ENCODE measurements around the gene ADGRB3. TPM values are rescaled to one million over a fixed set of nuclear protein-coding genes. Genes with fewer than 3 reads are reported as not detected.

Gene ADGRB3
- total RNA-seq, 2 experiments from 2014 or later, result not detected

DNA sequence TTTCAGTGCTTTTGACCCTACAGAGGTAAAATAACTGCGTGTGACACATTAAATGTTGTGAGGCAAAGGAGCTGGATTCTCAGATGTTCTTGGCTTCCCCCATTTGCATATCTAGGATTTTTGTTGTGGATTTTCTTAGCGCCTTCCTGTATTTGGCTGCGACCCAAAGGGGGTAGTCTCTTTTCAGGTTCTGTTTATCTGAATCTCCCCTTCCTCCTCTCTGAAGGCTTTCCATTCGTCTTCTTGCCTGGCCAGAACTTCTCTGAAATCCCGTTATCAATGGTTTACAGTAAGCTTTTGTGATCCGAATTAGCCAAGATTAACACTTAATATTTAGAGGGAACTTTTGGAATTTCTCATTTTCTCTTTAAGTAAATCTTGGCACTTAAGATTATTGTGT, 60.8 kb downstream of the ADGRB3 start:
- ChIA-PET POLR2A (no interaction called here), CTCF (no interaction called here)

GRCh38 chr6:68697394-68697793, 62.3 kb downstream of the ADGRB3 start:
- ChIA-PET POLR2A (no interaction called here), CTCF (no interaction called here)

DNA sequence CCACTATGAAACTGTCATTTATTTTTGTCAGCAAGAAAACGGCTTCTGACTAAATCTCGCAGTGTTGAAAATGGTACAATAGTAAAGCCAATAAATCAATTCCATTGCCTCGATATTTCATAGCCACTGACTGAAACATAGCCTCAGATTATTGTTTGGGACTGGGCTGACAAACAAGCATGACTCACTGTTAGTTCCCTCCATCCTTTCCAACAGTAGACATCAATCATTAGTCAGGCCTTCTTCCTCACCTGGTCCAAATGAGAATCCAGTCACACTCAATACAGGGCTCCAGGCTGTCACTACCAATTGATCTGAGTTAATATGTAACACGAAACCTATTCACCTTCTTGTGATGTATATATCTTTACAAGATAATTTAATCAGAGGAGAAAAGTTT, 66.1 kb downstream of the ADGRB3 start:
- ChIA-PET POLR2A (no interaction called here), CTCF (no interaction called here)

- CTCF ChIA-PET, result no interaction called here
- POLR2A ChIA-PET, result no interaction called here
Measured at GRCh38 chr6:68704485-68704884, 69.4 kb downstream of the ADGRB3 start.

GRCh38 chr6:68709091-68709490, 74.0 kb downstream of the ADGRB3 start:
- ChIA-PET POLR2A (no interaction called here), CTCF (no interaction called here)

GRCh38 chr6:68709882-68710281, 74.8 kb downstream of the ADGRB3 start:
- POLR2A ChIA-PET, result no interaction called here
- CTCF ChIA-PET, result no interaction called here

GRCh38 chr6:68710496-68710895, 75.4 kb downstream of the ADGRB3 start:
- POLR2A ChIA-PET, result no interaction called here
- CTCF ChIA-PET, result no interaction called here

- CTCF ChIA-PET, result no interaction called here
- POLR2A ChIA-PET, result no interaction called here
Measured at GRCh38 chr6:68710916-68711315, 75.8 kb downstream of the ADGRB3 start.

- ChIA-PET CTCF (no interaction called here), POLR2A (no interaction called here)
Measured at GRCh38 chr6:68711386-68712000, 76.4 kb downstream of the ADGRB3 start.

GRCh38 chr6:68716620-68717019, 81.5 kb downstream of the ADGRB3 start:
- ChIA-PET CTCF (no interaction called here), POLR2A (no interaction called here)

GRCh38 chr6:68718385-68719073, 83.4 kb downstream of the ADGRB3 start:
- CTCF ChIA-PET, result no interaction called here

GRCh38 chr6:68719761-68720160, 84.7 kb downstream of the ADGRB3 start:
- ChIA-PET CTCF (no interaction called here), POLR2A (no interaction called here)

More at GRCh38 chr6:68718385-68719073, 83.4 kb downstream of the ADGRB3 start:
- POLR2A ChIA-PET, result no interaction called here

DNA sequence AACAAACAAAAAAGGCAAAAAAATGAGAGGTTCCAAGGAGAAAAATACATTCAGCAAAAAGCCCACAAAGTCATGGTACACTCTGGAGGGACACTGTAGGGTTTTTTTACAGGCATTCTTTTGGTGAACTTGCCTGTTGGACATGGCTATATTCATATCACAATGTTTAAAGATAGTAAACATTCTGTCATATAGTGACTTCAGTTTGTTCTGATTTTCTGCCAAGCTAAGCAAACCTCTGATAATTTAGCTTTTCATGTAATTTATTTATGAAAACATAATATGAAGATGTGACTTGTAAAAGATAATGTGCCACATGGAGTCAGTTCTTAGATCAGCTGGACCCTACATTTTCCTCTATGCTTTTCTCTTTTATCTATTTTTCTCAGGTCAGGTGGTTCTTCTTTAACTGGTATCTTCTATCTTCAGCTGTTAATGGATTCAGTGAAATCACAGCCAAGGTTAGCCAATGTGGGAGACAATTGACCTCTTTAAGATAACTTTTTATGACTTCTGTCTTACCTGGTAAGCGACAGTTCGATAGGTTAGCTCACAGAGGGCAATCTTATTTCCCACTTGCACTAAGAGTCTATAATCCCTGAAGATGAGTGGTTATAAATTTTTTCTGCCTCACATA, 87.9 kb downstream of the ADGRB3 start:
- POLR2A ChIA-PET, result no interaction called here
- CTCF ChIA-PET, result no interaction called here

GRCh38 chr6:68724060-68724459, 89.0 kb downstream of the ADGRB3 start:
- CTCF ChIA-PET, result no interaction called here
- POLR2A ChIA-PET, result no interaction called here

DNA sequence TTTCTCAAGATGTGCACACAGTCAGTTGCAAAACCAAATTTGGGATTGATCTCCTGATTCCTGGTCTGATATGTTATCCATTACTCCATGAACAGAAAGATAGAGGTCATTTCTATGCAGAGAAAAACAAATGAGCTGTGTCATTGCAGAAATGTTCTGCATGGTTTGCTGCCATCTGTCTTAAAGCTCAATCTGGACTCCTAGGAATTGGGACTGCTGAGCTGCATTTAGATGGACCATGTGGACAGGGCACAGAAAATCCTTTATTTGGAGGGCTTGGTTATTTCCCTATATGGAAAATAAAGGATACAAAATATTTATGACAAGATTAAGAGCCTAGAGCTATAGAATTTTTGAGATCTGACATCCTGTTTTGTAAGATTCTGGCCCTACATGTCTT, 91.3 kb downstream of the ADGRB3 start:
- ChIA-PET POLR2A (no interaction called here), CTCF (no interaction called here)

DNA sequence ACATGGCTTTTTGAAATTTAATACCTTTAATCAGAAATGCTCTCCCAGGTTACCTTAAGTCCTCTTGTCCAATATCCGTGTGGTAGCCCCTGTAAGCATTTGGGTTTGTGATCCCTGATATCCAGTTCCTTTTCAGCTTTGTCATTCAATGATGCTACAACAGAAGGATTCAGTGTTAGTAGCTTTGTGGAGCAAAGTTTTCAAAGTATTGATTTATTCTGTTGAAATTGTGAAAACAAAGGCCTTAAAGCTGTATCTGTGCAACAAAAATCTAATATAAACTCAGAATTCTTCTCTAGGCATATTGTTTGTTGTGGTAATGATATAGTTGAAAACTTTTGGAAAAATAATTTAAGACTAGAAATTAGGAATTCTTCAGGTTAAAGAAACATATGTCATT, 91.9 kb downstream of the ADGRB3 start:
- POLR2A ChIA-PET, result no interaction called here
- CTCF ChIA-PET, result no interaction called here

DNA sequence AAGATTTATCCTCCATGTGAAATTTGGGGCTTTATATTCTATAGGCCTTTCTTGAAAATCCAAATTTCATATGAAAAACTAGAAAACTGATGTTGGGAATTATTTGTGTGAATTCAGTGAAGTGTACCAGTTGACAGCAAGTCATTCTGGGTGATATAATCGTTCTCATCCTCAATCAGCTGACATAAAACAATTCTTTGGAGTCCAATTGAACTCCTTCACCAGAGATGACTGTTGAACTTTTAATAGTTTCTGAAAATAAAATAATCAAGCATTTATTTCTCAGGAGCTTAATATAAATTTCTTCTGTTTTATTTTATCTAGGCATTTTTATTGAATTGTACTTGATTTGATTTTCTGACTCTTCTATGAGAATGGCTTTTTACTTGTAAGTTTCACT, 92.6 kb downstream of the ADGRB3 start:
- POLR2A ChIA-PET, result no interaction called here
- CTCF ChIA-PET, result no interaction called here

GRCh38 chr6:68728159-68728979, 93.3 kb downstream of the ADGRB3 start:
- CTCF ChIA-PET, result no interaction called here
- POLR2A ChIA-PET, result no interaction called here

DNA sequence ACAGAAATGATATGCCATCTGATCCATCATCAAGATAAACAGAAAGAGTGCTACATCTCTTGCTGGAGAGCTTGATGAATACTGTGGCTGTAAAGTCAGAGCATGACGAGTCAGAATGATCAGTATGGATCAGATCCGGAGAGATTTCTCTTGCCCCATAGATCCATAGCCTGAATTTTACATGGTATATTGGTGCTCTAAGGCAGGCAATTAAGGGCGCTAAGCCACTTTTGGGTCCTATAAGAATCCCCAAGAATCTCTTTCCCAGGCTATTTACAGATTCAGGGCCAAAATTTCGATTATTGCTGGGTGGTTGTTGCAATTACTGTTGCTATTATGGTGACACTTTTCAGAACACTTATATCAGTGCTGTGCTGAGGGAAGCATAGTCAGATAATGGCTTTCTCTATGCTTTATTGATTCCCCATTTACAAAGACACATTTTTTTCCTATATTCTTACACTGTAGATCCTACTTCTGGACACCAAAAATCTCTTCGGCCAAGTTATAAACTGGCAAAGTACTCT, 94.4 kb downstream of the ADGRB3 start:
- POLR2A ChIA-PET, result no interaction called here
- CTCF ChIA-PET, result no interaction called here

DNA sequence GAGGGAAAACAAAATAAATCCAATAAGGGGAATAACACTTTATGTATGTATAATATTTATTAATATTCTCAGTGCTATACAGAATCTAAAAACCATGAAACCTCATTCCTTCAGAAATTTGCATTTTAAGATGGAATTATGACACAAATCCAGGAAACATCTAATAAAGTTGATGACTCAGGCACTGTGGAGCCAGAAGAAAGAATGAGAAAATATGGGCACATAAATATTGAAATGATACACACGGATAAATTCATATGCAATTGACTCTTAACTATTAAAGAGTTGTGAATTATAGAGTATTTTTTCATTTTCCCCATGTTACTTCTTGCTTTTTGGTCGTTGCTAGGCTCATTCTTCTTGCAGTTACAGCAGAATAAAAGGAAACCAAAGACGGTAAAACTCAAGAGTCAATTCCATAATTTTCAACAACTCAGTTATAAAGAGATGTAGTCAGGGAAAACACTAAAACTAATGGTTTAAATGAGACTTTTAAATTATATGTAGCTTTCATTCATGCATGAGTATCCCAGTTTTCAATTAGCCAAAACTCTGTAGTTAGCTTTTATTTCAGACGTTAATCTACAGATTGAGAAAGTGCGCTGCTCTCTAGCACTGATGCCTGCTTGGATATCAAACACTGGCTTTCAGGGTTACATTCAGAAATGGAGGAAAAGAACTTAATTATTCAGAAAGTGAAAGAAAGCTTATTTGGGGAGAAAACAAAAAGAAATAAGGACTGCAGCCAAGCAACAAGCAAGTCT, 95.4 kb downstream of the ADGRB3 start:
- ChIA-PET POLR2A (no interaction called here), CTCF (no interaction called here)

Data from activated CD8-positive, alpha-beta memory T cell treated with anti-CD3 and anti-CD28 coated beads for 36 hours (primary cell).